Mesodermal cell (in vitro differentiated cells): Measurements from ENCODE around the gene TSPAN18.

Experiments used
- H3K27ac ChIP-seq: 2 replicates; pipeline ENCODE4 v1.7.0; 2013; ENCODE audit warnings: mild to moderate bottlenecking, low read depth, low read length, moderate library complexity; ENCODE audit not compliant: severe bottlenecking
- H3K36me3 ChIP-seq: 2 replicates; pipeline ENCODE4 v1.7.1; 2013; ENCODE audit warnings: mild to moderate bottlenecking, low read length, moderate library complexity; ENCODE audit not compliant: control insufficient read depth, insufficient read depth
- H3K4me1 ChIP-seq: one replicate; pipeline ENCODE4 v1.7.1; 2013; ENCODE audit warnings: mild to moderate bottlenecking, low read length; ENCODE audit not compliant: insufficient read depth, control insufficient read depth, poor library complexity, severe bottlenecking
- H3K4me3 ChIP-seq: 2 replicates; pipeline ENCODE4 v1.7.0; 2013; ENCODE audit warnings: low read length, control low read depth, mild to moderate bottlenecking; ENCODE audit not compliant: insufficient read depth, poor library complexity, severe bottlenecking; ENCODE audit errors: extremely low read depth
- H3K9me3 ChIP-seq: 2 replicates; pipeline ENCODE4 v1.7.1; 2013; ENCODE audit warnings: mild to moderate bottlenecking, low read length, moderate library complexity; ENCODE audit not compliant: control insufficient read depth
- WGBS, 2 experiments: methylation state at CpG; one replicate each; pipeline ENCODE4 v1.1.5; 2013; ENCODE audit warnings: missing lambda C conversion rate in 2 of 2; ENCODE audit not compliant: insufficient coverage in 2 of 2; 5-methylcytosine and 5-hydroxymethylcytosine counted together

TSPAN18 gene

DNA sequence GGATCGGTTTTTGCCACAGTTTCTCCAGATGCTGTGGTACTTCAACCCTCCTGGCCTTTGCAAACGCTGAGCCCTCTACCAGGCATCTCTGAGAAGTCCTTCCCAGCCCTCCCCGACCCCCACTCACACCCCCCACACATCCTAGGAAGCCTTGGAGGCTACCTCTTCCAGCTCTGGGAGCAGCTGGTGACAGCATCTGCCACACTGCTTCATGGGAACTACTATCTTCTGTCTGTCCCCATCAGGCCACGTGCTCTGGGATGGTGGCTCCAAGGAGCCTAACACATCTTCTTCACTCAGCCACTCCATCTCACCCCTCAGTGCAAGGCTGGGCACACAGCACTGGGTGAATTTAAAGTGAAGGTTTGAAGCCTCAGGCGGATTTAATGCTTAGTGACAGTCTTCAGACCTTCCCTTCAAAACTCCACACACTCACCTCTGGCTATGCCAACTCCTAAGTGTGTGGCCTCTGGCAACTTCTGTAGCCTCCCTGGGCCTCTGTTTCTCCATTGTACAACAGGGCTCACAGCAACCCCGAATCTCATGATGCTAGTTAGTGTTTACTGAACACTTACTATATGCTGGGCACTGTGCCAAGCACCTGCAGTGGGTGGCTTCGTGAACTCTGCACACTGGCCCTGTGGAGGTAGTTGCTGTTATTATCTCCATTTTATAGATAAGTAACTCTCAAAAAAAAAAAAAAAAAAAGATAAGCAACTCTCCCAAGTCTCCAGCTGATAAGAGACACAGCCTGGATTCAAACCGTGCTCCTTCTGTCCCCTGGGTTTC, 231.2 kb downstream of the TSPAN18 start:
- Histone ChIP-seq H3K4me3 (no peak overlapping the region), H3K4me1 (peaks cover 61% of the 10 kb centered on the region), H3K9me3 (no peaks in the 10 kb centered on the region), H3K27ac (no peak overlapping the region), H3K36me3 (no peaks in the 10 kb centered on the region)
- WGBS, 2 experiments, result 64 to 71% methylated on average over 4 to 5 of the region's 8 CpGs

DNA sequence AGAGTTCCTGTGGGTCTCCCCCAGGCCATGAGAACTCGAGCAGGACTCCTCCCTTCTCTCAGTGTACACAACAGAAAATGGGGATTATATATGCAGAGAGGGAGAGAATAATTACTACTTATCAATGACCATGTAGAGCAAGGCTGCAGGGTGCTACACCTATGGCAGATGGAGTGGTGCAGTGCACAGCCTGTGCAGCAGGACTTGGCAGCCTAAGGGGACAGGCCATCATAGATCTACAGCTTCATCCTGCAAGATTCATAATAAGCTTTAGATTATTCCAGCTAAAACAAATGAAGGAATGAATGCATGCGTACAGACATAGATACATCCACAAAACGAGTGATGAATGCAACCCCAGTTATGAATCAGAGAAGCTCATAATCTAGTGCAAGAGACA, 232.3 kb downstream of the TSPAN18 start:
- H3K36me3 ChIP-seq, result no peaks in the 10 kb centered on the region
- H3K4me3 ChIP-seq, result no peak overlapping the region
- H3K4me1 ChIP-seq, result peaks cover 51% of the 10 kb centered on the region
- no peaks in the 10 kb centered on the region for H3K9me3 ChIP-seq
- H3K27ac ChIP-seq, result no peak overlapping the region
- WGBS, 2 experiments, result 94% methylated on average over 2 of the region's 3 CpGs

DNA sequence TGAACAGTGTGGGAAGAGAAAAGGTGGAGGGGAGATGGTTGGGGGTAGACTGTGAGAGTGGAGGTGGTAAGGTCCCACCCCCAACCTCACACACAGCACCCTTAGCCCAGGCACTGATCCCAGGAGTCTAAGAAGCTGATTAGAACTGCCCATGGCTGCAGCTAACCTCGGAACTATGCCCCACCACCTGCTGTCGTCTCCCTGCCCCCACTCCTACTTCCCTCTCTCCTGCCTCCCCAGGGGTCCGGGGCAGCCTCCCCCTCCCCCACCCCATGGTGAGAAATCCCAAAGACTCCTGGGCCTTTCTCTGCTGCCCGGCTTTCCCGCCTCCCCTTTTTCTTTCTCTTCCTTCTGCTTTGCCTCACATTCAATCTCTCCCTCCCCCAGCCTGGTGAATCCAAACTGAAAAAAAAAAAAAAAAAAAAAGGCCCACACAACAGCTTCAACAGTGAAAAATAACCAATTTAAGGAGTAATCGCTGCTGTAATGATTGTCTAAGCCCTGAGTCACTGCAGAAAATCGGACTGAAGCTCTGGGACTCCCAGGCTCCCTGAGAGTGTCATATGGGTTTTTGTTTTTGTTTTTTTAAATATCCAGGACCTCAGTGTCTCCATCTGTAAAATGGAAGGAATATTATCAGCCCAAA, 233.6 kb downstream of the TSPAN18 start:
- H3K4me3 ChIP-seq, result no peak overlapping the region
- H3K27ac ChIP-seq, result no peak overlapping the region
- H3K36me3 ChIP-seq, result no peaks in the 10 kb centered on the region
- H3K9me3 ChIP-seq, result no peaks in the 10 kb centered on the region
- peaks cover 42% of the 10 kb centered on the region for H3K4me1 ChIP-seq
- WGBS, 2 experiments, result 15 to 27% methylated on average over 4 of the region's 7 CpGs

- Histone ChIP-seq H3K9me3 (no peaks in the 10 kb centered on the region), H3K4me3 (no peak overlapping the region), H3K36me3 (no peaks in the 10 kb centered on the region), H3K27ac (no peak overlapping the region), H3K4me1 (peaks cover 21% of the 10 kb centered on the region)
- 69 to 72% methylated on average over 2 of the region's 3 CpGs for WGBS, 2 experiments
Measured at GRCh38 chr11:44962464-44962863, 235.7 kb downstream of the TSPAN18 start.

GRCh38 chr11:44963136-44963535, 236.4 kb downstream of the TSPAN18 start:
- H3K4me1 ChIP-seq, result peaks cover 17% of the 10 kb centered on the region
- no peaks in the 10 kb centered on the region for H3K36me3 ChIP-seq
- WGBS, 2 experiments, result 55 to 72% methylated on average over 4 to 7 of the region's 7 CpGs
- no peak overlapping the region for H3K4me3 ChIP-seq
- H3K9me3 ChIP-seq, result no peaks in the 10 kb centered on the region
- H3K27ac ChIP-seq, result no peak overlapping the region

- Histone ChIP-seq H3K4me1 (peaks cover 13% of the 10 kb centered on the region), H3K9me3 (no peaks in the 10 kb centered on the region), H3K36me3 (no peaks in the 10 kb centered on the region), H3K27ac (no peak overlapping the region), H3K4me3 (no peak overlapping the region)
- WGBS, 2 experiments, result 92 to 98% methylated on average over 4 to 5 of the region's 5 CpGs
Measured at GRCh38 chr11:44963948-44964347, 237.2 kb downstream of the TSPAN18 start.

DNA sequence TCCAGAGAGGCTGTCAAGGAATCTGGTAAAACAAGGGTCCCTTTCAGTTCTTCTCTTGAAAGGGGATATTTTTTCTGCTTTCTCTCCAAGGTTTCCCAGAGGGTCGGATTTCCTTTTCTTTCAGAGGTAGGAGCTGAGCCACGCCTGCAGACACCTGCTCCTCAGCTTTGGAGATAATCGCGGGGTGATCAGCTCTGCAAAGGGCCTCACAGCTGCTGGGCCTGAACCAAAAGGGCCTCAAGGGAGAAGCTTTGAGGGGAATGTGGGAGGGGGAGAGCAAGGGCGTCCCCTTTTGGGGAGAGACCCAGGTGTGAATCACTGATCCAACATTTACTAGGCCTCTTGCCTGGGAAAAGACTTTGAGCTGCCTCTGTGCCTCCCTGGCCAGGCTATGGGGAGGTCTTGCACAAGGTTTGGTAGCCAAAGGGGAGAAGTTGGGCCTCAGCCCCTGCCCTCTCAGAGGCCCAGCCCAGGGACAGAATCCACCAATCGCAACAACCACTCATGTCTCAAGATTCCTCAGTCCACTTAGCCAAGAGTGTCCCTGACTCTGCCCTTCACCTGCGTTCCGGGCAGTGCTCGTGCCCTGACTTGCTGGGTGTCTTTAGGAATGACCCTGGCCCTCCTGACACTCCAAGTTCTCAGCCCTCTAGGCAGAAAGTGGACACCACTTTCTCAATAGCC, 237.9 kb downstream of the TSPAN18 start:
- WGBS, 2 experiments, result 68 to 74% methylated on average over 5 to 8 of the region's 9 CpGs
- H3K4me3 ChIP-seq, result no peak overlapping the region
- peaks cover 10% of the 10 kb centered on the region for H3K4me1 ChIP-seq
- H3K27ac ChIP-seq, result no peak overlapping the region
- no peaks in the 10 kb centered on the region for H3K36me3 ChIP-seq
- no peaks in the 10 kb centered on the region for H3K9me3 ChIP-seq

DNA sequence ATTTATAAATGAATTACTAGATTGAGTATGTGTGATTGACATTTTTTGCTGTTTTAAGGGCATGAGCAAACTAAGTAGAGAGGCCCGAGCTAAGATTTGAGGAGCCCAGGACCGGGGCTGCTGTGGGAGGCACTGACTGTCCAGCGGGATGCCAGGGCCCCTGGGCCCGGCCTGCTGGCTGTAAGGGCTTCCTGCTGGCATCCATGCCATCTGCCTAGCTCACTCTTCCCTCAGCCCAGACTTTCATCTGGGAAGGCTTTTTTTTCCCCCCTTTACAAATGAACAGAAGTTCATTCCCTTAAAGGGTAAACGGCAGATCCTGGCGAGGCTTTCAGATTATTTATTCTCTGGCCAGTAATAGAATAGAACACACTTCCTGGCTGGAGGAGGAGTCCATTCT, 239.9 kb downstream of the TSPAN18 start:
- no peak overlapping the region for H3K4me3 ChIP-seq
- H3K9me3 ChIP-seq, result no peaks in the 10 kb centered on the region
- no peak overlapping the region for H3K27ac ChIP-seq
- WGBS, 2 experiments, result 91 to 100% methylated on average over 4 of the region's 6 CpGs
- H3K36me3 ChIP-seq, result no peaks in the 10 kb centered on the region
- peaks cover 3% of the 10 kb centered on the region for H3K4me1 ChIP-seq

DNA sequence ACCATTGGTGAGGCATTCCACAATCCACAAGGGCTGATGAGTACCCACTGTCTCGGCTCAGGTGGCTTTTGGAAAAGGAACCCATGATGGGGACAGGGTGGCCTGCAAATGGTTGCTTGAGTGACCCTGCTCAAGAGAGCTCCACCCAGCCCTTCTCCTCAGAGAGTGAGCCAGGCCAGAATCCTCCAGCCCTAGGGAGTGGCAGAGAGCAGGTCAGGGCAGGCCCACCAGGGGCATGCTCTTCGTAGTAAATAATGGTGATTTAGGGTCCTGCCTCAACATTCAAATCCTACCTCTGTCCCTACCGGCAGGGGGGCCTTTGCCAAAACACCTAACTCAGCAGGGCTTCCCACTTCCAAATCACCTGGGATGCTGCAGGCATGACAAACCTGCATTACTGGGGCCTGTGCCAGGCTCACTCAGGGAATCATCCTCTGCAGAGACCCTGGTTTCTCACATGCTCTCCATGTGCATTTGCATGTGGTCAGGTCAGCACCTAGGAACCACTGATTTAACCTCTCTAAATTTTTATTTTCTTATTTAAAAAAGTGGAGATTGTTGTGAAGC, 241.3 kb downstream of the TSPAN18 start:
- H3K27ac ChIP-seq, result no peak overlapping the region
- H3K4me3 ChIP-seq, result no peak overlapping the region
- 77 to 81% methylated on average over 2 to 3 of the region's 3 CpGs for WGBS, 2 experiments
- H3K36me3 ChIP-seq, result no peaks in the 10 kb centered on the region
- H3K4me1 ChIP-seq, result peaks cover 6% of the 10 kb centered on the region
- H3K9me3 ChIP-seq, result no peaks in the 10 kb centered on the region

DNA sequence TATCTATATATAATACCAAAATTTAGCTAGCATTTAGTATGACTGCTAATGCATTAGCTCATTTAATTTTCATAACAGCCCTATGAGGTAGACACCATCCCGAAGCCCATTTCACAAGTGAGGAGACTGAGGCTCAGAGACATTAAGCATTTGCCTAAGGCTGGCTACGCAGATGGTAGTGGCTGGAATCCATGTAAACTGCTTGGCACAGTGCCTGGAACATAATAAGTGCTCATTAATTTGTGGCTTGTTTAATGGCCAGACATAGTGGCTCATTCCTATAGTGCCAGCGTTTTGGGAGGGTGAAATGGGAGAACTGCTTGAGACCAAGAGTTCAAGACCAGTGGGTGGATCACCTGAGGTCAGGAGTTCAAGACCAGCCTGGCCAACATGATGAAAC, 241.7 kb downstream of the TSPAN18 start:
- peaks cover 10% of the 10 kb centered on the region for H3K4me1 ChIP-seq
- no peaks in the 10 kb centered on the region for H3K36me3 ChIP-seq
- WGBS, 2 experiments, result 87 to 100% methylated on average over 2 to 3 of the region's 3 CpGs
- H3K4me3 ChIP-seq, result no peak overlapping the region
- H3K9me3 ChIP-seq, result no peaks in the 10 kb centered on the region
- H3K27ac ChIP-seq, result no peak overlapping the region
